Loucy (cell line): Measurements from ENCODE around the gene THADA.

Experiments used
- H2AFZ ChIP-seq: fragments of 200-600 bp; sonication (generic); 2 replicates; pipeline ENCODE4 v1.6.0; 2016; ENCODE audit warnings: antibody characterized with exemption, mild to moderate bottlenecking, low read length, moderate library complexity
- H3F3A ChIP-seq: fragments of 200-600 bp; 2 replicates; pipeline ENCODE4 v1.6.0; 2016; ENCODE audit warnings: antibody characterized with exemption, low read depth, mild to moderate bottlenecking
- H3K27me3 ChIP-seq: fragments of 200-600 bp; sonication (generic); 2 replicates; pipeline ENCODE4 v1.6.1; 2014; ENCODE audit warnings: low read length, mild to moderate bottlenecking; ENCODE audit not compliant: insufficient read depth, poor library complexity, severe bottlenecking
- H3K36me3 ChIP-seq: fragments of 200-600 bp; sonication (generic); 2 replicates; pipeline ENCODE4 v1.6.1; 2016; ENCODE audit warnings: low read length; ENCODE audit not compliant: insufficient read depth
- H3K4me1 ChIP-seq: fragments of 200-600 bp; sonication (generic); 2 replicates; pipeline ENCODE4 v1.5.1; 2014; ENCODE audit warnings: low read length, mild to moderate bottlenecking; ENCODE audit not compliant: insufficient read depth, poor library complexity, severe bottlenecking
- H3K4me2 ChIP-seq: fragments of 200-600 bp; sonication (generic); 2 replicates; pipeline ENCODE4 v1.6.0; 2014; ENCODE audit warnings: antibody characterized with exemption, low read length, low read depth, mild to moderate bottlenecking; ENCODE audit not compliant: poor library complexity, severe bottlenecking
- H3K4me3 ChIP-seq: fragments of 200-600 bp; sonication (generic); 2 replicates; pipeline ENCODE4 v1.5.1; 2014; ENCODE audit warnings: low read length, mild to moderate bottlenecking, mixed read lengths; ENCODE audit not compliant: poor library complexity, severe bottlenecking
- H3K79me2 ChIP-seq: fragments of 200-600 bp; sonication (generic); 2 replicates; pipeline ENCODE4 v1.6.1; 2014; ENCODE audit warnings: low read length; ENCODE audit not compliant: insufficient read depth
- H3K9ac ChIP-seq: fragments of 200-600 bp; sonication (generic); 2 replicates; pipeline ENCODE4 v1.6.0; 2014; ENCODE audit warnings: mild to moderate bottlenecking, low read depth, low read length, moderate library complexity; ENCODE audit not compliant: poor library complexity, severe bottlenecking
- H3K9me2 ChIP-seq: fragments of 200-600 bp; sonication (generic); replicated peaks from 2 replicates; pipeline ENCODE4 v1.6.1; 2016; ENCODE audit warnings: low read depth, low read length, mixed read lengths
- H3K9me3 ChIP-seq: fragments of 200-600 bp; sonication (generic); 2 replicates; pipeline ENCODE4 v1.6.1; 2014; ENCODE audit warnings: mild to moderate bottlenecking, antibody characterized with exemption, low read length, low read depth; ENCODE audit not compliant: insufficient read depth
- H4K20me1 ChIP-seq: fragments of 200-600 bp; sonication (generic); 2 replicates; pipeline ENCODE4 v1.6.0; 2014; ENCODE audit warnings: antibody characterized with exemption, low read length, mild to moderate bottlenecking; ENCODE audit not compliant: insufficient read depth, poor library complexity, severe bottlenecking
- EZH2phosphoT487 ChIP-seq: fragments of 200-600 bp; IDR thresholded peaks from 2 replicates; pipeline ENCODE4 v1.6.1; 2018; ENCODE audit warnings: antibody characterized with exemption, mild to moderate bottlenecking, moderate library complexity, borderline replicate concordance
- TF ChIP-seq, protein P1 (sequence below): fragments of 200-600 bp; sonication (generic); conservative IDR thresholded peaks from 2 replicates; pipeline ENCODE4 v1.5.1; 2014; ENCODE audit warnings: mild to moderate bottlenecking, antibody characterized with exemption, low read length

Gene THADA

DNA sequence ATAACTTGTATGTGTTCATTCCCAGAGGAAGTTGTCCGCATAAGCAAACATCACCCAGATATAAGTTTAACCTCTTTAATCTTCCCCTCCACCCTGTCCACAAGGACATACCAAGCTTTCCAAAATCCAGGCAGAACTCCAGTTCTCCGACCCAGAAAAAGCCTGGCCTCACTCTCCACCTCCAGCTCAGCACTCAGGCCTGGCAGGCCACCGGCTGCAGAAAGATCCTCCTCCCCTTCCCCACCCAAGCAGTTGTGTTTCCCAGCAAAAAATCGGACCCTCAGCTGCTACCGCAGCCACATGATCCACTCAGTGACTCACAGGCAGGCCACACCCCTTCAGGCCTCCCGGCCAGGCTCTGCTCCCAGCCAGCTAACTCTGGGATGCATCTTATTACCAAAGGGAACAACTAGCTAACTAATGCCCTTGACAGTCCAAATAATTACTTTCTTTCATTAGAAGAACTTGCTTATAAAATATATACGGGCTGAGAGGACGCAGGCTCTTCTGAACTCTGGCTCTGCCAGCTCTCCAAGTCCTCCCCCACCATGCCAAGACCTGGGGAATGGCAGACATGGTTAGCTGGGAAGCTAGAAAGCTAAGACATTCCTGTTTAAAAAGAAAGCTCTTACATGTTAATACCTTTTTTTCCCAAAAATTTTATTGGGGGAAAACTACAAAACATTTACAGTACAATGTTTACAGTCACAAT lies 373.9 kb downstream of the THADA start:
- peaks cover 66% of the 10 kb centered on the region for H3K79me2 ChIP-seq

DNA sequence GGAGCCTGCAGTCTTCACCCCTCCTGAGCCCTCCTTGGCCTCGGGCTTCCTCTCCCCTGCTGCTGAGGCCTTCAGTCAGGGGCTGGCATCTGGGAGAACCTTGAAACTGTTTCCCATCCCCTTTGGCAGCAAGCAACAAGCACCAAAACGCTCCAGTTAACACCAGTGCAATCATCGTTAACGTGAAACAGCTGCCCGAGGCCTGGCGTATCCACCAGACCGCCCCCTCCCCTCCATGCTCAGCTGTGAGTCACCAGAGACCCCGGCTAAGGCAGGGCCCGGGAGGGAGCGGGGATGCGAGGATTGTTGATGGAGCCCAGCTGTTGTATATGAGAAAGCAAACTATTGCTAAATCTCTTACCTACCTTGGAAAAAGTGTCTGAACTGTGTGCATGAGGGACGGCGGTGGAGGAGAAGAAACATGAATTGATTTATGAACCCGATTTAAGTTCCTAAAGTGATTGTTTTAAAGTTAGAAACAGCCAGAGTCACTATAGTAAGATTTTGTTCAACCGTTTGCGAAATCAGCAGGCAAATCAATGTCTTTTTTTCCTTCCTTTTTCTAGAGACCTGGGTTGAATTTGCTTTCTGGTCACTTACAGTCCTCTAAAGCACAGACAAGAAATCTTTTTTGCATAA lies 374.6 kb downstream of the THADA start:
- Histone ChIP-seq H3K79me2 (peaks cover 61% of the 10 kb centered on the region), H3K9me3 (no peaks in the 10 kb centered on the region), H3K36me3 (peaks cover 27% of the 10 kb centered on the region), H3K4me1 (peaks cover 52% of the 10 kb centered on the region), H4K20me1 (peaks cover 38% of the 10 kb centered on the region), H3K9me2 (no peaks in the 10 kb centered on the region), H3K4me3 (peak overlapping the region; percentile 97), H3K27me3 (no peaks in the 10 kb centered on the region), H2AFZ (no peak overlapping the region), H3K9ac (peak overlapping the region; percentile 100), H3F3A (peaks cover 23% of the 10 kb centered on the region), H3K4me2 (peak overlapping the region; percentile 97)
- TF ChIP-seq, protein P1, sequence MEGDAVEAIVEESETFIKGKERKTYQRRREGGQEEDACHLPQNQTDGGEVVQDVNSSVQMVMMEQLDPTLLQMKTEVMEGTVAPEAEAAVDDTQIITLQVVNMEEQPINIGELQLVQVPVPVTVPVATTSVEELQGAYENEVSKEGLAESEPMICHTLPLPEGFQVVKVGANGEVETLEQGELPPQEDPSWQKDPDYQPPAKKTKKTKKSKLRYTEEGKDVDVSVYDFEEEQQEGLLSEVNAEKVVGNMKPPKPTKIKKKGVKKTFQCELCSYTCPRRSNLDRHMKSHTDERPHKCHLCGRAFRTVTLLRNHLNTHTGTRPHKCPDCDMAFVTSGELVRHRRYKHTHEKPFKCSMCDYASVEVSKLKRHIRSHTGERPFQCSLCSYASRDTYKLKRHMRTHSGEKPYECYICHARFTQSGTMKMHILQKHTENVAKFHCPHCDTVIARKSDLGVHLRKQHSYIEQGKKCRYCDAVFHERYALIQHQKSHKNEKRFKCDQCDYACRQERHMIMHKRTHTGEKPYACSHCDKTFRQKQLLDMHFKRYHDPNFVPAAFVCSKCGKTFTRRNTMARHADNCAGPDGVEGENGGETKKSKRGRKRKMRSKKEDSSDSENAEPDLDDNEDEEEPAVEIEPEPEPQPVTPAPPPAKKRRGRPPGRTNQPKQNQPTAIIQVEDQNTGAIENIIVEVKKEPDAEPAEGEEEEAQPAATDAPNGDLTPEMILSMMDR = no peak
- TF ChIP-seq EZH2phosphoT487 = no peak

More for the DNA sequence above, 373.9 kb downstream of the THADA start:
- Histone ChIP-seq H4K20me1 (peaks cover 38% of the 10 kb centered on the region), H3K36me3 (peaks cover 27% of the 10 kb centered on the region), H3K9me2 (no peaks in the 10 kb centered on the region), H2AFZ (no peak overlapping the region), H3K4me2 (peak overlapping the region; percentile 97), H3K4me1 (peaks cover 52% of the 10 kb centered on the region), H3K9me3 (no peaks in the 10 kb centered on the region), H3K27me3 (no peaks in the 10 kb centered on the region), H3K4me3 (peak overlapping the region; percentile 97), H3K9ac (peak overlapping the region; percentile 100), H3F3A (peaks cover 23% of the 10 kb centered on the region)
- TF ChIP-seq EZH2phosphoT487 = no peak
- TF ChIP-seq, protein P1 = no peak

DNA sequence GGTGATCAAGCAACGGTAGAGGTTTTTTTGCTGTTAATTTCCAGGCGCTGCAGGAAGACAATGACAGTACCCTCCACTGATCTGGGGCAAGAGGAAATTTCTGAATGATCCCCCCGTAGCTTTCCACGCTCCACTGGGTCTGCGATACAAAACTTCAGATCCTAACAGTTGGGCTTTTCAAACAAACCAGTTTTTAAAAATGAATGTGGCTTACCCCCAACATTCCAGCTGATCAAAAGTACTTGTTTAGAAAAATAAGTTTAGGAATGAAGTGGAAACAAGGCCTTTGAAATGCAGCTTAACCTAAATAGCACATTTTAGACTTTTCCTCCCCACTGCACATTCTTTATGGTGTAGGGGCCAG lies 375.1 kb downstream of the THADA start:
- H3K79me2 ChIP-seq = peaks cover 56% of the 10 kb centered on the region
- no peaks in the 10 kb centered on the region for H3K27me3 ChIP-seq
- peaks cover 38% of the 10 kb centered on the region for H4K20me1 ChIP-seq
- H3K4me1 ChIP-seq = peaks cover 52% of the 10 kb centered on the region
- H3K9ac ChIP-seq = peak overlapping the region; percentile 100
- H3K4me3 ChIP-seq = peak overlapping the region; percentile 97
- no peaks in the 10 kb centered on the region for H3K9me3 ChIP-seq
- no peaks in the 10 kb centered on the region for H3K9me2 ChIP-seq
- H3F3A ChIP-seq = peaks cover 23% of the 10 kb centered on the region
- peaks cover 27% of the 10 kb centered on the region for H3K36me3 ChIP-seq
- no peak for TF ChIP-seq EZH2phosphoT487
- TF ChIP-seq, protein P1 = no peak
- peak overlapping the region; percentile 97 for H3K4me2 ChIP-seq
- H2AFZ ChIP-seq = no peak overlapping the region
